Mesothelial cell of epicardium (in vitro differentiated cells): ENCODE results near the gene CTNND2. TPM values are rescaled to one million over a fixed set of nuclear protein-coding genes. Genes with fewer than 3 reads are reported as not detected.

Experiments
- DNase-seq, 2 experiments: peaks; one replicate each; pipeline ENCODE4 v3.0.0; 2021; ENCODE audit warnings: low spot score in 2 of 2; ENCODE audit not compliant: unreplicated experiment in 2 of 2
- H3K27ac Mint-ChIP-seq: 2 replicates; pipeline ENCODE4 v1.8.0; 2021; ENCODE audit warnings: mixed read lengths
- H3K27me3 Mint-ChIP-seq: 2 replicates; pipeline ENCODE4 v1.8.0; 2021; ENCODE audit warnings: low read depth, mixed read lengths
- H3K36me3 Mint-ChIP-seq: 2 replicates; pipeline ENCODE4 v1.8.0; 2021; ENCODE audit warnings: mixed read lengths
- H3K4me1 Mint-ChIP-seq: 2 replicates; pipeline ENCODE4 v1.8.0; 2021; ENCODE audit warnings: mixed read lengths
- H3K4me3 Mint-ChIP-seq: 2 replicates; pipeline ENCODE4 v1.8.0; 2021; ENCODE audit warnings: mild to moderate bottlenecking, moderate library complexity, mixed read lengths
- H3K9me3 Mint-ChIP-seq: 2 replicates; pipeline ENCODE4 v1.8.0; 2021; ENCODE audit warnings: mixed read lengths
- CTCF ChIP-seq: fragments of 200-600 bp; sonication (generic); IDR thresholded peaks from one replicate; pipeline ENCODE4 v1.5.0; 2021; ENCODE audit warnings: antibody characterized with exemption; ENCODE audit not compliant: unreplicated experiment
- total RNA-seq: library from RNA; stranded (reverse); gene quantifications from 3 replicates; pipeline ENCODE4 v1.2.1, GENCODE V29; 2021

CTNND2 gene
- total RNA-seq, 1 donor from 2014 or later, result 7.9 TPM

- Mint-ChIP-seq H3K27ac (no peak overlapping the region), H3K4me3 (no peak overlapping the region)
- DNase-seq, result no peak
These were observed 863.9 kb downstream of the CTNND2 start for GRCh38 chr5:11040345-11040744.

GRCh38 chr5:11038772-11039171 is 865.5 kb downstream of the CTNND2 start:
- no peak overlapping the region for H3K4me3 Mint-ChIP-seq
- no peaks in the 10 kb centered on the region for H3K27me3 Mint-ChIP-seq
- no peaks in the 10 kb centered on the region for H3K36me3 Mint-ChIP-seq
- no peak overlapping the region for H3K27ac Mint-ChIP-seq
- TF ChIP-seq CTCF, result no peak
- H3K4me1 Mint-ChIP-seq, result no peaks in the 10 kb centered on the region
- DNase-seq, result no peak
- H3K9me3 Mint-ChIP-seq, result no peaks in the 10 kb centered on the region

More at GRCh38 chr5:11040345-11040744, 863.9 kb downstream of the CTNND2 start:
- no peaks in the 10 kb centered on the region for H3K9me3 Mint-ChIP-seq
- H3K4me1 Mint-ChIP-seq, result no peaks in the 10 kb centered on the region
- no peaks in the 10 kb centered on the region for H3K27me3 Mint-ChIP-seq
- H3K36me3 Mint-ChIP-seq, result no peaks in the 10 kb centered on the region
- TF ChIP-seq CTCF, result no peak

GRCh38 chr5:11037941-11038340 is 866.3 kb downstream of the CTNND2 start:
- Mint-ChIP-seq H3K4me1 (no peaks in the 10 kb centered on the region), H3K27ac (no peak overlapping the region), H3K36me3 (no peaks in the 10 kb centered on the region), H3K4me3 (no peak overlapping the region), H3K27me3 (no peaks in the 10 kb centered on the region), H3K9me3 (no peaks in the 10 kb centered on the region)
- no peak for TF ChIP-seq CTCF
- no peak for DNase-seq

- no peaks in the 10 kb centered on the region for H3K27me3 Mint-ChIP-seq
- no peaks in the 10 kb centered on the region for H3K36me3 Mint-ChIP-seq
- peaks cover 1% of the 10 kb centered on the region for H3K9me3 Mint-ChIP-seq
- no peak for TF ChIP-seq CTCF
- DNase-seq, result no peak
- no peak overlapping the region for H3K4me3 Mint-ChIP-seq
- H3K27ac Mint-ChIP-seq, result no peak overlapping the region
- no peaks in the 10 kb centered on the region for H3K4me1 Mint-ChIP-seq
These were observed 867.2 kb downstream of the CTNND2 start for GRCh38 chr5:11037080-11037479.

GRCh38 chr5:11030671-11031070 is 873.6 kb downstream of the CTNND2 start:
- H3K36me3 Mint-ChIP-seq, result peaks cover 13% of the 10 kb centered on the region
- no peak for TF ChIP-seq CTCF
- H3K4me1 Mint-ChIP-seq, result no peaks in the 10 kb centered on the region
- DNase-seq, result no peak
- H3K4me3 Mint-ChIP-seq, result no peak overlapping the region
- no peaks in the 10 kb centered on the region for H3K27me3 Mint-ChIP-seq
- no peak overlapping the region for H3K27ac Mint-ChIP-seq
- peaks cover 44% of the 10 kb centered on the region for H3K9me3 Mint-ChIP-seq

GRCh38 chr5:11027660-11028059 is 876.6 kb downstream of the CTNND2 start:
- no peaks in the 10 kb centered on the region for H3K27me3 Mint-ChIP-seq
- no peak overlapping the region for H3K4me3 Mint-ChIP-seq
- TF ChIP-seq CTCF, result no peak
- DNase-seq, result no peak
- H3K9me3 Mint-ChIP-seq, result peaks cover 44% of the 10 kb centered on the region
- peaks cover 13% of the 10 kb centered on the region for H3K36me3 Mint-ChIP-seq
- no peaks in the 10 kb centered on the region for H3K4me1 Mint-ChIP-seq
- no peak overlapping the region for H3K27ac Mint-ChIP-seq
